OCI-M1 (cell line): ENCODE data around the gene ZNF516.

Source experiments
- DNase-seq: peaks from one replicate; lab custom pipeline; 2025; lab: John Stamatoyannopoulos, UW

The ZNF516 gene

GRCh38 chr18:76441668-76442412 is 53.2 kb downstream of the ZNF516 start:
- DNase-seq = no peak

DNA sequence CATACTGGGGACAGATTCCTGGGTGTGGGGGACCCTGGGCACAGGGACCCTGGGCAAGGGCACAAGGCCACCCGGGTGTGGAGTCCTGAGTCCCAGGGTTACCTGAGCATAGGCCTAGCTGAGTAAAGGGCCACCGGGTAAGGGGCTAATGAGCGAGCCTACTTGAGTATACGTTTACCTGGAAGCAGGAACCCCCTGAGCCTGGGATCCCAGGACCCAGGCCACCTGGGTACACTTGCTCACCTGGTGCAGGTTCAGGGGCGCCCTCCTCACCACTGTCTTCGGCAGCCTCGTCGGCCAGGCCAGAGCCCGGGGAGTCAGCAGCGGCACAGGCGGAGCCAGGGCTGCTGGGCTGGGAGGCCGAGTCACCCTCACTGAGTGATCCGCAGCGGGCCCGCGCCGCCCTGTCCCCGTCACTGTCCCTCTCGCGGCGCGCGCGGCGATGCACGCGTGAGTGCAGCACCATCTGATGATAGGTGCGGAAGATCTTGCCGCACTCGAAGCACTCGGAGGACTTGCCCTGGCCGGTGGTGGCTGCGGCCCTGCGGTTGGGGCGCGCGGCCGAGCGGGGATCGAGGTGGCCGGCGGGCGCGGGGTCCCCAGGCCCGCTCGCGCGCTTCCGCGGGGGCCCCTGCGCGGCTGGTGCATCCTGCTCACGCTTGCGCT is 53.9 kb downstream of the ZNF516 start:
- no peak for DNase-seq

GRCh38 chr18:76437910-76438309 is 57.1 kb downstream of the ZNF516 start:
- no peak for DNase-seq

GRCh38 chr18:76437011-76437410 is 58.0 kb downstream of the ZNF516 start:
- DNase-seq = no peak

DNA sequence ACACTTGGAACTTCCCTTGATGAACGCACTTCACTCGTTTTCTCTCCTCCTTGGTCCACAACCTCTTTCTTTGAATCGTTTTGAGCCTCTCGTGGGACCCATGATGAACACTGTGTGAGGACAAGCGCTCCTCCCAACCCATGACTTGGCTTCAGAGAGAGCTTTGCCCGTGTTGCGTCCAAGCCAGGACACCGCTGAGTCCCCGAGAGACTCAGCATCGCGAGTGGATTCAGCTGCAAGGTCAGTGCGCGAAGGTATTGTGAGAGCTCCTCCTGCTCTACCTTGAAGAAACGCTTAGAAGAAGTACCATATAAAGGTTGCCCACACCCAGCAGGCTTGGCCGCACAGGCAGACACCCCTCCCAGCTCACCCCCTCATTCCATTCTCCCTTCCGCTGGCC is 58.7 kb downstream of the ZNF516 start:
- no peak for DNase-seq

DNA sequence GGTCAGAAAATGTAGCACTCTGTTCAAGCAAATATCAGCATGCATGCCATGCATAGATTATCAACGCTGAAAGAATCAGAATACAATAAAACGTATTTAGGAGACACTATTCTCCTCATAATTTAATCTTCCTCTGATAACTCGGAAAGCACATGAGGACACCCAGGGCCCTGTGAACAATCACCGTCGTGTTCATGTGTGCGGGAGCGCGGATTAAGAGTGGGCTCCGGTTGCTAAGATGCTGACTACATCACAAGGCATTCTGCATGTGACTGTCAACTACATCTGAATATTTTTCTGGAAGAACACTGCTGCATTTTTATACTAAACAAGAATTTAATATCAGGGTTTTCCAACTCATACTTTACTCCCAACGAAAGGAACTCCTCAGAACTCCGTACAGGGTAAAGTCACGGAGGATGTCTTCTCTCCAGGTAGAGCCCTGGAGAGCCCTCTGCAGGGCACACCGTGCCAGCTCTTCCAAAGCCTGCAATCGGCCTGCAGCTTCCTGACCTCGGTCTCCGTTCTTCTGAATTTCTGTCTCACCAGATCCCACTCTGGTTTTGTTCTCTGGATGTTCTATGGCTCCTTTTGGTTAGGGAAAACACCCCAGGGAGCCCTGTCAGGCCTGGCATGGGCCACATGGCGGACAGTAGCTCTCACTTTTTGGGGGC is 59.6 kb downstream of the ZNF516 start:
- no peak for DNase-seq

- DNase-seq = no peak
Measured at GRCh38 chr18:76434452-76434851, 60.6 kb downstream of the ZNF516 start.

DNA sequence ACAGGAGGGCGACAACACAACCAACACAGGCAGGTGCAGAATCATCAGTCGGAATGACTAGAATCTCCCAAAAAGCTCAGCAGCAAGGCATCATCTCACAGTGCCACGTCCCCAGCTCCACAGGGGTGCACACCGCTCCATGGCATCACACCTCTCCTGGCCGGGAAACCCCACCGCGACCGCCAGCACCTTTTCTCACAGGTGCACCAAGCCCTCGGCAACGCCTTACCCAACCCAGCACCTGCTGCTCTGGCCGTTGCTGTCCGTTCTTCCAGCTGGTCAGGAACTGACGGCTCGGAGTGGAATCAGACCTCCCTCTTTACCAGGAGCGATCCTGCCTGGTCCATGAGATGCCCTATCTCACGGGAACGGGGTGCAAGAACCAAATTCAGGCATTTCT is 61.3 kb downstream of the ZNF516 start:
- DNase-seq = no peak

- DNase-seq = no peak
Measured at GRCh38 chr18:76432970-76433767, 61.9 kb downstream of the ZNF516 start.

GRCh38 chr18:76432274-76432755 is 62.7 kb downstream of the ZNF516 start:
- no peak for DNase-seq

DNA sequence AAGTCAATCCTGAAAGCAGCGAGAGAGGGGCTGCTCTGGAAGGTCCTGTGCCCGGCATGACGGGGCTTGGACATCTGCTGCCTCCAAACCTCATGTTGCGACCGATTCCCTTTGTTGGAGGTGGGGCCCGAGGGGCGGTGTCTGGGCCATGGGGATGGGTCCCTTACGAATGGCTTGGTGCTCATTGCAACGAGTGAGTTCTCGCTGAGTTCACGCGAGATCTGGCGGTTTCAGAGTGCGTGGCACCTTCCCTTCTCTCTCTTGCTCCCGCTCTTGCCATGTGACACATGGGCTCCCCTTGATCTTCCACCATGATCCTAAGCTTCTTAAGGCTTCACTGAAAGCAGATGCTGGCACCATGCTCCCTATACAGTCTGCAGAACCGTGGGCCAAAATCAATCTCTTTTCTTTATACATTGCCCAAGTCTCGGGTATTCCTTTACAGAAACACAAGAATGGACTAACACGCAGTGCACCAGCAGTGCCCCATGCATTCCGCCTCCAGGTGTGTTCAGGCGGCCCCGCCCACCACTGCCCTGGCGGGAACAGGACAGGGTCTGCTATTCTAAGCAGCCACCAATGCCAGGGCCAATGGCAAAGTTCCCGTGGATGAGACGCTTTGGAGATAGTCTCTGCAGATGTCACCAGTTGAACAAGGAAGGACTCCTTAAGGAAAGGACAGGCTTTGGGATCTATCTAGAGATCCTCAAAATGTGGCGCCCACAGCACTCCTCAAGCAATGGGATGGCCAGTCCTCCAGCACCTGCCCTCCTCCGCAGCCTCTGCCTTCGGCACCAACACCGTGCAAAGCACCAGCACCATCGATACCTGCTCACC is 63.4 kb downstream of the ZNF516 start:
- no peak for DNase-seq

DNA sequence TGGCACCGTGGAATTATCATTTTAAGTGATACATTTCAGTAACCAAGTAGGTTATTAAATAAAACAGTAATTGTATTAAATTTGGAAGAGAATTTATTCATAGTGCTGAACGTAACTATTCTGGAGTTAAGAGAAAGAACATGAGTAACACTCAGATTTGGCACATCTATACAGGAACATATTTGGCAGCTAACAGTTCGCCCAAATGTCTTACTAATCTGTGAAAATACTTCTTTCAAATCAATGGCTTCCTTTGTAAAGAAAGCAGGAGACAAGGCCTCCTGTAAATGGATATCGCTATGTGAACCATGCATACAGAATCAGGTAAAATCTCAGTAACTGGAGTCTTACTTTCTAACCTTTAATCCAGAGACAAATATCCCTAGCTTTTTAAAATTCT is 64.4 kb downstream of the ZNF516 start:
- no peak for DNase-seq

DNA sequence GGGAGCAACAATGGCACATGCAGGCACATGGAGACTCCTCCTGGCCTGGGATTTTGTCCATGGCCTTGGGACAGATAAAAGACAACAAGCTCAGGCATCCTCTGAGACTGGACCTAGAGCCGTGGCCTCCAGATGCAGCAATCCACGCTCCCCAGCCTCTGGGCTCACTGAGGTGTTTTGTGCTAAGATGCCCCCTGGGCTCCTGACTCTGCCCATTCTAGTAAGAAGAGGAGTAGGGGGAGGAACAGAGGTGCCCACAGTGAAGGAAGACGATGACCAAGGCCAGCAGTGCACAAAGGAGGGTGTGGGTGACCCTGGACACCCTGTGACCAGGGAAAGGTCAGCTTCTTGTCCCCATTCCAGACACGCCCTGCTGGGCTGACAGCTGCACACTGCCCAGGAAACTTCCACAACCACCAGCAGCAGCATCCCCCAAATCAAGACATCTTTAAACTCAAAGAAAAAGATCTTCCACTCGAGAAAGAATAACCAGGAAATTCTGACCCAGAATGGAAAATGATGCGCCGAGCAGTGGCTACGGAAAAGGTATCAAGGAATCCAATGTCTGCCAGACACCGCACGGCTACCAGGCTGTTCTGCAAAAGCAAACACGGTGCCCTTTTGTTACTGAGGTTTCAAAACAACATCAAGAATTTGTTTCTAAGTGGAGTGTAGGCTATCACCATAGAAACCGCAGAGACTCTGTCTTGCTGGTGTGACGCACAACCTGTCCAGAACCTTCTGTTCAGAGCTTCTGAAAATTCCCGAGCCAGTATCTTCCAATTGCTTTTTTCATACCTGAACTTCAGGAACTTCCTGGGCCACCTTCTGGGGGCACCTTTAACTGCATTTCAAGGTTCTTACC is 65.5 kb downstream of the ZNF516 start:
- DNase-seq = no peak

GRCh38 chr18:76428396-76429261 is 66.4 kb downstream of the ZNF516 start:
- no peak for DNase-seq

DNA sequence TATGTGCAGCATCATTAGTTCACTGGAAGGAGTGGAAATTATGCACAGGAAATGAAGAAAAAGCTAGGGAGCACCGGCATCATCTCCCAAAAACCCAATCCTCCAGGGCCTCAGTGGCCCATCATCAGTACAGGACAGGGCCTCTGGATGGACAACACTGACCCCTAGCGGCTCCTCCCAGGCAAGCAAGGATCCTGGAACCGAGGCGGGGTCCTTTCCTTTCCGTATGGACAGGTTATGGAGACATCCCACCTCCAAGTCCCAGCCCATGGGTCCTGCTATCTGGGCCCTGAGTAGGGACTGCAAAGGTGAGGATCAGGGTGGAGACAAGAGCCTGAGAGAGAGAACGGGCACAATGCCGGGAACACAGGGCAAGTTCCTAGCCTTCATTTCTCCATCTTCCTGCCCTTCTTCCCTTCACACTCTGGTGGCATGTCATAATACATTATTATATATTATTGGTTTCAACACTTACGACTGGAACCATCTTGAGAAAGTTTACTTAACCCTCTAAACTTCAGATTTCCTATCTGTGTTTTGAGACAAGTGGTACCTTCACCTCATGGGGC is 68.2 kb downstream of the ZNF516 start:
- DNase-seq = peak; percentile 51

GRCh38 chr18:76425146-76426131 is 69.6 kb downstream of the ZNF516 start:
- no peak for DNase-seq

GRCh38 chr18:76422838-76423237 is 72.2 kb downstream of the ZNF516 start:
- DNase-seq = no peak

GRCh38 chr18:76422121-76422520 is 72.9 kb downstream of the ZNF516 start:
- no peak for DNase-seq
